Measurements from ENCODE around the gene STX5. TPM values are rescaled to one million over a fixed set of nuclear protein-coding genes. Genes with fewer than 3 reads are reported as not detected.
"Not testable (repeated sequence)": the region's sequence is repeated elsewhere in the genome, so short reads cannot be mapped to it uniquely, and the experiment has no call there.

Gene STX5
- total RNA-seq, 2 experiments from 2014 or later: 30.6 to 41.0 TPM

- ChIA-PET POLR2A (interaction anchor here (0.5 to 1.9 kb wide), 6 partner anchors 11 to 243 kb away, joined by 3 to 16 read pairs (median 4); no protein-coding TSS in a partner anchor), CTCF (ENCODE audit: unreplicated experiment) (interaction anchor here (1.0 kb wide), 1 partner anchor 132 kb away, joined by 3 read pairs; no protein-coding TSS in a partner anchor)
- H3K79me2 ChIP-seq (ENCODE audit: insufficient read depth, low read depth, low read length): peaks cover 100% of the 10 kb centered on the region
- H3K27ac ChIP-seq (ENCODE audit: low read depth, low read length, poor library complexity, severe bottlenecking): peak overlapping the region; percentile 66
- TF ChIP-seq EZH2phosphoT487 (IDR thresholded peaks at IDR 0.05; ENCODE audit: borderline replicate concordance, low read depth, low read length) (no peak), CTCF (conservative IDR thresholded peaks at IDR 0.05; ENCODE audit: low read length) (no peak)
- peaks cover 36% of the 10 kb centered on the region for H4K20me1 ChIP-seq (ENCODE audit: insufficient read depth, low read length)
- intact Hi-C loops (cut with micrococcal nuclease; ENCODE audit: unreplicated experiment): no loop called here
- BruUV-seq (replicated peaks): no TSS peak
- DNase-seq (ENCODE audit: low spot score): no peak
- H3K9me2 ChIP-seq (ENCODE audit: insufficient read depth, low read length): no peaks in the 10 kb centered on the region
- peak overlapping the region; percentile 94 for H3K4me3 ChIP-seq (ENCODE audit: low read depth, low read length, poor library complexity, severe bottlenecking)
- peaks cover 49% of the 10 kb centered on the region for H3K4me1 ChIP-seq (ENCODE audit: insufficient read depth, low read length, poor library complexity, severe bottlenecking)
- no peaks in the 10 kb centered on the region for H3K9me3 ChIP-seq (ENCODE audit: low read length)
- peak overlapping the region; percentile 99 for H3K4me2 ChIP-seq (ENCODE audit: low read length)
- peaks cover 77% of the 10 kb centered on the region for H3K36me3 ChIP-seq (ENCODE audit: insufficient read depth, low read length)
- no peak overlapping the region for H2AFZ ChIP-seq (ENCODE audit: low read length)
Observed at GRCh38 chr11:62860835-62861563, 29.1 kb upstream of the STX5 start.

- intact Hi-C loops (cut with micrococcal nuclease; ENCODE audit: unreplicated experiment); H3K9me3 ChIP-seq (ENCODE audit: low read length); DNase-seq (ENCODE audit: low spot score); CTCF ChIA-PET (ENCODE audit: unreplicated experiment); H2AFZ ChIP-seq (ENCODE audit: low read length); H3K9me2 ChIP-seq (ENCODE audit: insufficient read depth, low read length); BruUV-seq (replicated peaks): not testable (repeated sequence)
- peak overlapping the region; percentile 99 for H3K4me2 ChIP-seq (ENCODE audit: low read length)
- H3K79me2 ChIP-seq (ENCODE audit: insufficient read depth, low read depth, low read length): peaks cover 99% of the 10 kb centered on the region
- peak overlapping the region; percentile 53 for H3K27ac ChIP-seq (ENCODE audit: low read depth, low read length, poor library complexity, severe bottlenecking)
- H3K36me3 ChIP-seq (ENCODE audit: insufficient read depth, low read length): peaks cover 76% of the 10 kb centered on the region
- H3K4me1 ChIP-seq (ENCODE audit: insufficient read depth, low read length, poor library complexity, severe bottlenecking): peaks cover 49% of the 10 kb centered on the region
- H3K4me3 ChIP-seq (ENCODE audit: low read depth, low read length, poor library complexity, severe bottlenecking): peak overlapping the region; percentile 94
- peaks cover 44% of the 10 kb centered on the region for H4K20me1 ChIP-seq (ENCODE audit: insufficient read depth, low read length)
- POLR2A ChIA-PET: interaction anchor here (0.6 kb wide), 1 partner anchor 87 kb away, joined by 3 read pairs; no protein-coding TSS in a partner anchor
Observed at GRCh38 chr11:62859281-62859703, 27.4 kb upstream of the STX5 start.

GRCh38 chr11:62858201-62858600 is 26.4 kb upstream of the STX5 start:
- TF ChIP-seq CTCF (conservative IDR thresholded peaks at IDR 0.05; ENCODE audit: low read length): no peak
- no peak for TF ChIP-seq EZH2phosphoT487 (IDR thresholded peaks at IDR 0.05; ENCODE audit: borderline replicate concordance, low read depth, low read length)
- BruUV-seq (replicated peaks): no TSS peak
- Histone ChIP-seq H3K4me1 (ENCODE audit: insufficient read depth, low read length, poor library complexity, severe bottlenecking) (peaks cover 49% of the 10 kb centered on the region), H3K27ac (ENCODE audit: low read depth, low read length, poor library complexity, severe bottlenecking) (peak overlapping the region; percentile 92), H3K79me2 (ENCODE audit: insufficient read depth, low read depth, low read length) (peaks cover 99% of the 10 kb centered on the region), H3K9me3 (ENCODE audit: low read length) (no peaks in the 10 kb centered on the region), H3K4me2 (ENCODE audit: low read length) (peak overlapping the region; percentile 99), H3K36me3 (ENCODE audit: insufficient read depth, low read length) (peaks cover 76% of the 10 kb centered on the region), H4K20me1 (ENCODE audit: insufficient read depth, low read length) (peaks cover 44% of the 10 kb centered on the region), H2AFZ (ENCODE audit: low read length) (no peak overlapping the region), H3K4me3 (ENCODE audit: low read depth, low read length, poor library complexity, severe bottlenecking) (peak overlapping the region; percentile 94), H3K9me2 (ENCODE audit: insufficient read depth, low read length) (no peaks in the 10 kb centered on the region)
- no peak for DNase-seq (ENCODE audit: low spot score)
- ChIA-PET POLR2A (interaction anchor here (0.7 to 5.1 kb wide), 5 partner anchors 18 to 1099 kb away, joined by 3 to 70 read pairs (median 19); partner anchors contain the start of genes SLC3A2, WDR74 and ZBTB3), CTCF (ENCODE audit: unreplicated experiment) (interaction anchor here (0.6 kb wide), 1 partner anchor 129 kb away, joined by 3 read pairs; no protein-coding TSS in a partner anchor)
- intact Hi-C loops (cut with micrococcal nuclease; ENCODE audit: unreplicated experiment): no loop called here

Measured in OCI-LY7 (cell line).